HEK293 (cell line): ENCODE measurements around the gene PIP4K2A.

ENCODE experiments used
- CTCF ChIA-PET: fragments of 350-600 bp; formaldehyde crosslinking; extraction: SDS; loops from one replicate; lab custom pipeline; 2021; ENCODE audit warnings: antibody characterized with exemption; lab: Yijun Ruan, JAX
- POLR2A ChIA-PET: fragments of 300-600 bp; formaldehyde crosslinking; extraction: SDS; loops from one replicate; lab custom pipeline; 2020; ENCODE audit warnings: antibody characterized with exemption, inconsistent platforms; lab: Yijun Ruan, JAX
- H3K27ac ChIP-seq: fragments of 200-500 bp; sonication (Bioruptor generic); 2 replicates; pipeline ENCODE4 v1.5.1; 2014; ENCODE audit warnings: low read depth, low read length, control low read depth, inconsistent platforms; ENCODE audit errors: extremely low read depth
- H3K36me3 ChIP-seq, 2 experiments: fragments of 200-500 bp in 1 of 2; sonication (Bioruptor generic) in 1 of 2; 1 replicate in 1 of 2; 2 replicates in 1 of 2; pipeline ENCODE4 v1.5.1; 2014 to 2017; ENCODE audit warnings: inconsistent platforms in 2 of 2, low read length in 2 of 2; ENCODE audit not compliant: control insufficient read depth in 2 of 2, insufficient read depth in 1 of 2
- H3K4me1 ChIP-seq: fragments of 200-500 bp; sonication (Bioruptor generic); 2 replicates; pipeline ENCODE4 v1.5.1; 2014; ENCODE audit warnings: mild to moderate bottlenecking, low read length, inconsistent platforms; ENCODE audit not compliant: control insufficient read depth, insufficient read depth
- H3K4me3 ChIP-seq: 2 replicates; pipeline ENCODE4 v1.5.1; 2011; ENCODE audit warnings: low read depth, mild to moderate bottlenecking, control low read depth, low read length, moderate library complexity
- H3K9me3 ChIP-seq: fragments of 200-500 bp; sonication (Bioruptor generic); 2 replicates; pipeline ENCODE4 v1.5.1; 2014; ENCODE audit warnings: low read depth, low read length, inconsistent platforms; ENCODE audit not compliant: control insufficient read depth, insufficient read depth
- BCL11A ChIP-seq: fragments of 450-650 bp; formaldehyde crosslinking; IDR thresholded peaks from 2 replicates; pipeline ENCODE4 v1.5.1; 2016; ENCODE audit warnings: low read depth, missing biosample characterization, missing genetic modification characterization
- EGR2 ChIP-seq: fragments of 450-650 bp; formaldehyde crosslinking; IDR thresholded peaks from 2 replicates; pipeline ENCODE4 v1.5.1; 2016; ENCODE audit warnings: low read depth, missing biosample characterization, missing genetic modification characterization
- FEZF1 ChIP-seq: fragments of 450-650 bp; formaldehyde crosslinking; IDR thresholded peaks from 2 replicates; pipeline ENCODE4 v1.5.1; 2016; ENCODE audit warnings: missing biosample characterization, missing genetic modification characterization
- GFI1B ChIP-seq: fragments of 450-650 bp; formaldehyde crosslinking; IDR thresholded peaks from 2 replicates; pipeline ENCODE4 v1.5.1; 2016; ENCODE audit warnings: missing biosample characterization, missing genetic modification characterization
- GLI4 ChIP-seq: fragments of 450-650 bp; formaldehyde crosslinking; IDR thresholded peaks from 2 replicates; pipeline ENCODE4 v1.5.1; 2016; ENCODE audit warnings: missing biosample characterization, missing genetic modification characterization
- GLIS1 ChIP-seq: fragments of 450-650 bp; formaldehyde crosslinking; IDR thresholded peaks from 2 replicates; pipeline ENCODE4 v1.5.1; 2016; ENCODE audit warnings: missing biosample characterization, missing genetic modification characterization
- IKZF3 ChIP-seq: fragments of 450-650 bp; IDR thresholded peaks from 2 replicates; pipeline ENCODE4 v1.5.0; 2018; ENCODE audit warnings: missing biosample characterization, mild to moderate bottlenecking, missing genetic modification characterization, moderate library complexity
- SCRT1 ChIP-seq: fragments of 450-650 bp; formaldehyde crosslinking; IDR thresholded peaks from 2 replicates; pipeline ENCODE4 v1.5.1; 2016; ENCODE audit warnings: missing biosample characterization, missing genetic modification characterization, borderline replicate concordance
- ZBTB20 ChIP-seq: fragments of 450-650 bp; formaldehyde crosslinking; IDR thresholded peaks from 2 replicates; pipeline ENCODE4 v1.5.1; 2016; ENCODE audit warnings: missing biosample characterization, missing genetic modification characterization
- ZBTB7A ChIP-seq: fragments of 450-650 bp; formaldehyde crosslinking; IDR thresholded peaks from 2 replicates; pipeline ENCODE4 v1.5.1; 2016; ENCODE audit warnings: low read depth, missing biosample characterization, missing genetic modification characterization
- ZBTB8A ChIP-seq: fragments of 450-650 bp; formaldehyde crosslinking; IDR thresholded peaks from 2 replicates; pipeline ENCODE4 v1.5.1; 2016; ENCODE audit warnings: missing biosample characterization, missing genetic modification characterization
- ZFP69B ChIP-seq: fragments of 450-650 bp; formaldehyde crosslinking; IDR thresholded peaks from 2 replicates; pipeline ENCODE4 v1.5.1; 2016; ENCODE audit warnings: missing biosample characterization, missing genetic modification characterization
- ZNF175 ChIP-seq: fragments of 450-650 bp; formaldehyde crosslinking; IDR thresholded peaks from 2 replicates; pipeline ENCODE4 v1.5.1; 2016; ENCODE audit warnings: missing biosample characterization, missing genetic modification characterization
- ZNF221 ChIP-seq: fragments of 450-650 bp; formaldehyde crosslinking; IDR thresholded peaks from 2 replicates; pipeline ENCODE4 v1.5.1; 2017; ENCODE audit warnings: missing biosample characterization, missing genetic modification characterization, borderline replicate concordance
- ZNF239 ChIP-seq: fragments of 450-650 bp; formaldehyde crosslinking; IDR thresholded peaks from 2 replicates; pipeline ENCODE4 v1.5.1; 2016; ENCODE audit warnings: missing biosample characterization, missing genetic modification characterization
- ZNF248 ChIP-seq: fragments of 450-650 bp; formaldehyde crosslinking; IDR thresholded peaks from 2 replicates; pipeline ENCODE4 v1.5.1; 2017; ENCODE audit warnings: missing biosample characterization, missing genetic modification characterization
- ZNF311 ChIP-seq: fragments of 450-650 bp; formaldehyde crosslinking; IDR thresholded peaks from 2 replicates; pipeline ENCODE4 v1.5.1; 2017; ENCODE audit warnings: missing biosample characterization, missing genetic modification characterization, borderline replicate concordance
- ZNF37A ChIP-seq: fragments of 450-650 bp; IDR thresholded peaks from 2 replicates; pipeline ENCODE4 v1.5.1; 2018; ENCODE audit warnings: missing biosample characterization, missing genetic modification characterization
- ZNF416 ChIP-seq: fragments of 450-650 bp; formaldehyde crosslinking; IDR thresholded peaks from 2 replicates; pipeline ENCODE4 v1.5.1; 2016; ENCODE audit warnings: missing biosample characterization, missing genetic modification characterization
- ZNF626 ChIP-seq: fragments of 450-650 bp; sonication (Bioruptor Pico); formaldehyde crosslinking; IDR thresholded peaks from 2 replicates; pipeline ENCODE4 v1.5.1; 2018; ENCODE audit warnings: missing biosample characterization, missing genetic modification characterization, inconsistent platforms
- ZNF658 ChIP-seq: fragments of 450-650 bp; formaldehyde crosslinking; IDR thresholded peaks from 2 replicates; pipeline ENCODE4; 2016; ENCODE audit warnings: missing biosample characterization, missing genetic modification characterization
- ZNF768 ChIP-seq: fragments of 450-650 bp; formaldehyde crosslinking; IDR thresholded peaks from 2 replicates; pipeline ENCODE4 v1.5.1; 2018; ENCODE audit warnings: missing biosample characterization, mild to moderate bottlenecking, missing genetic modification characterization
- ZNF843 ChIP-seq: fragments of 450-650 bp; formaldehyde crosslinking; IDR thresholded peaks from 2 replicates; pipeline ENCODE4 v1.5.1; 2016; ENCODE audit warnings: missing biosample characterization, missing genetic modification characterization
- ZXDB ChIP-seq: fragments of 450-650 bp; formaldehyde crosslinking; IDR thresholded peaks from 2 replicates; pipeline ENCODE4 v1.5.1; 2016; ENCODE audit warnings: missing biosample characterization, missing genetic modification characterization
- TF ChIP-seq, protein P1 (sequence below): fragments of 450-650 bp; formaldehyde crosslinking; IDR thresholded peaks from 2 replicates; pipeline ENCODE4 v1.5.1; 2016; ENCODE audit warnings: missing biosample characterization, missing genetic modification characterization
- TF ChIP-seq, protein P2 (sequence below): fragments of 450-650 bp; formaldehyde crosslinking; IDR thresholded peaks from 2 replicates; pipeline ENCODE4 v1.5.1; 2016; ENCODE audit warnings: missing biosample characterization, missing genetic modification characterization
- TF ChIP-seq, protein P3 (sequence below): fragments of 450-650 bp; formaldehyde crosslinking; IDR thresholded peaks from 2 replicates; pipeline ENCODE4 v1.5.1; 2017; ENCODE audit warnings: missing biosample characterization, missing genetic modification characterization
- TF ChIP-seq, protein P4 (sequence below): fragments of 450-650 bp; formaldehyde crosslinking; IDR thresholded peaks from 2 replicates; pipeline ENCODE4 v1.5.1; 2016; ENCODE audit warnings: missing biosample characterization, missing genetic modification characterization
- TF ChIP-seq, protein P5 (sequence below): fragments of 450-650 bp; formaldehyde crosslinking; IDR thresholded peaks from 2 replicates; pipeline ENCODE4 v1.5.1; 2017; ENCODE audit warnings: missing biosample characterization, missing genetic modification characterization

Gene PIP4K2A

DNA sequence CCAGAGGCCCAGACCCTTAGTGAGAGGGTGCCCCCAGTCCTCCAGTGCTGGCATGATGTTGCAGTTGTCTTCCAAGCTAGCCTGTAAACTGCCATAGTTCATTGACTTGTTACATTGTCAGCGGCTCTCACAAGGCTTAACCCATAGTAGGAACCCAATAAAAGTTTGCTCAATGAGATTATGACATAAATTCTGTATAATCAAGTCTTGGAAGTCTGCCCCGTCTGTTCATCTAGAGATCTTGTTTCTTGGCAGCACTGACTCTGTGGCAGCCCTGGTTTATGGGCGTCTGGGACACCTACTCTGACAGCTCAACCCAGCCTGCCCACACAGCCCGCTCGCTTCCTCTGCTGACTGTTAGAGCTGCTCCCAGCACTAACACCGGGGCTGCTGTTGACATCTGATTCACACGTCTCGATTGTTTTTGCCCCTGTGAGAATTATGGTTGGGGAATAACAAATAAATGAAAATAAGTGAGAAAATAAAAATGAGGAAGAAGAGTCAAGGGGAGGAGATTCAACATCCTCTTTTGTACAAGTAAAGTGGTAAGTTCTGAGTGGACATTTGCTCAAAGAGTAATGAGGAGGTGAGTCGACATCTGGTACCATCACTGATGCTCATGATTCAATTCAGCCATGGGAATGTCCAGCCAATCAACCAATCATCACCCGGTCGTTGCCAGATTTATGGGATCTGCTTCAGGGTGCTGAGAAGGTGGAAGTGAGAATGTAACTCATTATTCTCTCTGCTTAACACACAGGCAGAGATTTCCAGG is 208.3 kb downstream of the PIP4K2A start (continued):
- no peak for TF ChIP-seq BCL11A (tag by site-specific recombination)
- TF ChIP-seq ZNF658 (tag by site-specific recombination) = no peak
- peak; percentile 79 for TF ChIP-seq ZBTB8A
- TF ChIP-seq ZFP69B (tag by site-specific recombination) = no peak
- TF ChIP-seq, protein P1, sequence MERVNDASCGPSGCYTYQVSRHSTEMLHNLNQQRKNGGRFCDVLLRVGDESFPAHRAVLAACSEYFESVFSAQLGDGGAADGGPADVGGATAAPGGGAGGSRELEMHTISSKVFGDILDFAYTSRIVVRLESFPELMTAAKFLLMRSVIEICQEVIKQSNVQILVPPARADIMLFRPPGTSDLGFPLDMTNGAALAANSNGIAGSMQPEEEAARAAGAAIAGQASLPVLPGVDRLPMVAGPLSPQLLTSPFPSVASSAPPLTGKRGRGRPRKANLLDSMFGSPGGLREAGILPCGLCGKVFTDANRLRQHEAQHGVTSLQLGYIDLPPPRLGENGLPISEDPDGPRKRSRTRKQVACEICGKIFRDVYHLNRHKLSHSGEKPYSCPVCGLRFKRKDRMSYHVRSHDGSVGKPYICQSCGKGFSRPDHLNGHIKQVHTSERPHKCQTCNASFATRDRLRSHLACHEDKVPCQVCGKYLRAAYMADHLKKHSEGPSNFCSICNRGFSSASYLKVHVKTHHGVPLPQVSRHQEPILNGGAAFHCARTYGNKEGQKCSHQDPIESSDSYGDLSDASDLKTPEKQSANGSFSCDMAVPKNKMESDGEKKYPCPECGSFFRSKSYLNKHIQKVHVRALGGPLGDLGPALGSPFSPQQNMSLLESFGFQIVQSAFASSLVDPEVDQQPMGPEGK (tag by site-specific recombination) = peak; percentile 27; the same call in 1 of the 2 replicates
- TF ChIP-seq FEZF1 = peak; percentile 59
- TF ChIP-seq, protein P2, sequence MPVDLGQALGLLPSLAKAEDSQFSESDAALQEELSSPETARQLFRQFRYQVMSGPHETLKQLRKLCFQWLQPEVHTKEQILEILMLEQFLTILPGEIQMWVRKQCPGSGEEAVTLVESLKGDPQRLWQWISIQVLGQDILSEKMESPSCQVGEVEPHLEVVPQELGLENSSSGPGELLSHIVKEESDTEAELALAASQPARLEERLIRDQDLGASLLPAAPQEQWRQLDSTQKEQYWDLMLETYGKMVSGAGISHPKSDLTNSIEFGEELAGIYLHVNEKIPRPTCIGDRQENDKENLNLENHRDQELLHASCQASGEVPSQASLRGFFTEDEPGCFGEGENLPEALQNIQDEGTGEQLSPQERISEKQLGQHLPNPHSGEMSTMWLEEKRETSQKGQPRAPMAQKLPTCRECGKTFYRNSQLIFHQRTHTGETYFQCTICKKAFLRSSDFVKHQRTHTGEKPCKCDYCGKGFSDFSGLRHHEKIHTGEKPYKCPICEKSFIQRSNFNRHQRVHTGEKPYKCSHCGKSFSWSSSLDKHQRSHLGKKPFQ = peak; percentile 53; the same call in 1 of the 2 replicates
- TF ChIP-seq ZXDB (tag by site-specific recombination) = 0 out of 2 replicates have a peak, but pooled peaks have one; percentile 34
- peak; percentile 35 for TF ChIP-seq IKZF3 (tag by site-specific recombination)
- peak; percentile 45; the same call in 1 of the 2 replicates for TF ChIP-seq GFI1B (tag by site-specific recombination)
- peak; percentile 72 for TF ChIP-seq SCRT1
- TF ChIP-seq, protein P3, sequence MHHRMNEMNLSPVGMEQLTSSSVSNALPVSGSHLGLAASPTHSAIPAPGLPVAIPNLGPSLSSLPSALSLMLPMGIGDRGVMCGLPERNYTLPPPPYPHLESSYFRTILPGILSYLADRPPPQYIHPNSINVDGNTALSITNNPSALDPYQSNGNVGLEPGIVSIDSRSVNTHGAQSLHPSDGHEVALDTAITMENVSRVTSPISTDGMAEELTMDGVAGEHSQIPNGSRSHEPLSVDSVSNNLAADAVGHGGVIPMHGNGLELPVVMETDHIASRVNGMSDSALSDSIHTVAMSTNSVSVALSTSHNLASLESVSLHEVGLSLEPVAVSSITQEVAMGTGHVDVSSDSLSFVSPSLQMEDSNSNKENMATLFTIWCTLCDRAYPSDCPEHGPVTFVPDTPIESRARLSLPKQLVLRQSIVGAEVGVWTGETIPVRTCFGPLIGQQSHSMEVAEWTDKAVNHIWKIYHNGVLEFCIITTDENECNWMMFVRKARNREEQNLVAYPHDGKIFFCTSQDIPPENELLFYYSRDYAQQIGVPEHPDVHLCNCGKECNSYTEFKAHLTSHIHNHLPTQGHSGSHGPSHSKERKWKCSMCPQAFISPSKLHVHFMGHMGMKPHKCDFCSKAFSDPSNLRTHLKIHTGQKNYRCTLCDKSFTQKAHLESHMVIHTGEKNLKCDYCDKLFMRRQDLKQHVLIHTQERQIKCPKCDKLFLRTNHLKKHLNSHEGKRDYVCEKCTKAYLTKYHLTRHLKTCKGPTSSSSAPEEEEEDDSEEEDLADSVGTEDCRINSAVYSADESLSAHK = peak; percentile 71; the same call in 1 of the 2 replicates
- TF ChIP-seq ZNF768 (tag by site-specific recombination) = no peak
- TF ChIP-seq ZNF248 (tag by site-specific recombination) = no peak
- peak; percentile 93 for TF ChIP-seq ZNF843
- TF ChIP-seq, protein P4, sequence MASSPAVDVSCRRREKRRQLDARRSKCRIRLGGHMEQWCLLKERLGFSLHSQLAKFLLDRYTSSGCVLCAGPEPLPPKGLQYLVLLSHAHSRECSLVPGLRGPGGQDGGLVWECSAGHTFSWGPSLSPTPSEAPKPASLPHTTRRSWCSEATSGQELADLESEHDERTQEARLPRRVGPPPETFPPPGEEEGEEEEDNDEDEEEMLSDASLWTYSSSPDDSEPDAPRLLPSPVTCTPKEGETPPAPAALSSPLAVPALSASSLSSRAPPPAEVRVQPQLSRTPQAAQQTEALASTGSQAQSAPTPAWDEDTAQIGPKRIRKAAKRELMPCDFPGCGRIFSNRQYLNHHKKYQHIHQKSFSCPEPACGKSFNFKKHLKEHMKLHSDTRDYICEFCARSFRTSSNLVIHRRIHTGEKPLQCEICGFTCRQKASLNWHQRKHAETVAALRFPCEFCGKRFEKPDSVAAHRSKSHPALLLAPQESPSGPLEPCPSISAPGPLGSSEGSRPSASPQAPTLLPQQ (tag by site-specific recombination) = peak; percentile 64
- no peak for TF ChIP-seq ZBTB7A
- no peak for TF ChIP-seq GLI4
- peak; percentile 73 for TF ChIP-seq EGR2 (tag by site-specific recombination)
- no peak for TF ChIP-seq ZNF626 (tag by site-specific recombination)
- TF ChIP-seq ZNF416 (tag by site-specific recombination) = no peak

DNA sequence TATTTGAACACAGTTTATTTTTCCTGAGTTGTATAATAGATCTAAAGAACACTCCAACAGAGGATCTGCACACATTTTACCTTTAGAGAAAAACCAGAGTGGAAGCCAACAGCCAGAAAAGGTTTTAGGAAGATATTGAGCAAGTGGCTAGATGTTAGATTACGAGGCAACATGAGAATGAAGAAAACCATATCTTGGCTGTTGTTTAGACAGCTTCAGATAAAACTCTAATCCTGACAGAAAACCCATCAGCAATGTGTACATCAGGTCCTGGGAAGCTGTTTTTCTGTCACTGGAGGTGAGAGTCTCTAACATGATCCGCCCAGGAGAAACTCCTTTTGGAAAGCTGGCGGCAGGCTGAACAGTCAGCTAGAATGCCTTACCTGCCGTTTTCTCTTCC is 209.6 kb downstream of the PIP4K2A start:
- H3K27ac ChIP-seq = no peak overlapping the region
- peaks cover 29% of the 10 kb centered on the region for H3K4me1 ChIP-seq
- H3K4me3 ChIP-seq = no peak overlapping the region
- CTCF ChIA-PET = interaction anchor here (0.7 kb wide), 1 partner anchor 9 kb away, joined by 3 read pairs; no protein-coding TSS in a partner anchor
- POLR2A ChIA-PET = no interaction called here
- no peaks in the 10 kb centered on the region for H3K36me3 ChIP-seq
- no peaks in the 10 kb centered on the region for H3K9me3 ChIP-seq
- no peak for TF ChIP-seq ZNF221 (tag by site-specific recombination)
- TF ChIP-seq ZNF239 (tag by site-specific recombination) = no peak
- TF ChIP-seq ZNF37A (tag by site-specific recombination) = no peak
- TF ChIP-seq ZNF175 = no peak
- TF ChIP-seq, protein P5, sequence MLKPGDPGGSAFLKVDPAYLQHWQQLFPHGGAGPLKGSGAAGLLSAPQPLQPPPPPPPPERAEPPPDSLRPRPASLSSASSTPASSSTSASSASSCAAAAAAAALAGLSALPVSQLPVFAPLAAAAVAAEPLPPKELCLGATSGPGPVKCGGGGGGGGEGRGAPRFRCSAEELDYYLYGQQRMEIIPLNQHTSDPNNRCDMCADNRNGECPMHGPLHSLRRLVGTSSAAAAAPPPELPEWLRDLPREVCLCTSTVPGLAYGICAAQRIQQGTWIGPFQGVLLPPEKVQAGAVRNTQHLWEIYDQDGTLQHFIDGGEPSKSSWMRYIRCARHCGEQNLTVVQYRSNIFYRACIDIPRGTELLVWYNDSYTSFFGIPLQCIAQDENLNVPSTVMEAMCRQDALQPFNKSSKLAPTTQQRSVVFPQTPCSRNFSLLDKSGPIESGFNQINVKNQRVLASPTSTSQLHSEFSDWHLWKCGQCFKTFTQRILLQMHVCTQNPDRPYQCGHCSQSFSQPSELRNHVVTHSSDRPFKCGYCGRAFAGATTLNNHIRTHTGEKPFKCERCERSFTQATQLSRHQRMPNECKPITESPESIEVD (tag by site-specific recombination) = peak; percentile 91
- TF ChIP-seq ZNF311 (tag by site-specific recombination) = no peak
- no peak for TF ChIP-seq ZNF416 (tag by site-specific recombination)
- peak; percentile 30; the same call in 1 of the 2 replicates for TF ChIP-seq ZBTB20 (tag by site-specific recombination)
- no peak for TF ChIP-seq GLIS1 (tag by site-specific recombination)
